Measurements from ENCODE around the gene NUDCD3.

GRCh38 chr7:44498230-44498954 is 7.9 kb upstream of the NUDCD3 start:
- no peak for TF ChIP-seq POLR2AphosphoS5 (IDR thresholded peaks at IDR 0.05)
- no peak for TF ChIP-seq CTCF (IDR thresholded peaks at IDR 0.05)

Measured in esophagus muscularis mucosa (tissue), 3 donors.